ENCODE data around the gene SRA1.

DNA sequence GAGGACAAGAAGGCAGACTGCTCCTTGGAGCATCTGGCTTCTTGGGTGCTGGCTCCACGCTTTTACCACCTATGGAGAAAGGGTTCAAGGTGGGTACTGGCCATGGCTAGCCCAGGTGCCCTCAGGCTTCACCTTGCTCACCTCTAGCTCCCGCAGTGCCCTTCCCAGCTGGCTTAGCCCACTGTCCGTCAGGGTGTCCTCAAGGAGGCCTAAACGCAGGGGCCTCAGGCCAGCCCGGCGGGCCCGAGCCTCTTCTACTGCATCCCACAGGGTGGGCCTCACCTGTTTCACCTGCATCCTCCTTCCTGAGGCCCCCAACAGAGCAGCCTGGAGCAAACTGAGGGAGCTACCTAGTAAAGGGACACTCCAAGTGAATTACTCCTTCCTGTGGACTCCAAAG lies 16.4 kb upstream of the SRA1 start:
- TF ChIP-seq, protein P1, sequence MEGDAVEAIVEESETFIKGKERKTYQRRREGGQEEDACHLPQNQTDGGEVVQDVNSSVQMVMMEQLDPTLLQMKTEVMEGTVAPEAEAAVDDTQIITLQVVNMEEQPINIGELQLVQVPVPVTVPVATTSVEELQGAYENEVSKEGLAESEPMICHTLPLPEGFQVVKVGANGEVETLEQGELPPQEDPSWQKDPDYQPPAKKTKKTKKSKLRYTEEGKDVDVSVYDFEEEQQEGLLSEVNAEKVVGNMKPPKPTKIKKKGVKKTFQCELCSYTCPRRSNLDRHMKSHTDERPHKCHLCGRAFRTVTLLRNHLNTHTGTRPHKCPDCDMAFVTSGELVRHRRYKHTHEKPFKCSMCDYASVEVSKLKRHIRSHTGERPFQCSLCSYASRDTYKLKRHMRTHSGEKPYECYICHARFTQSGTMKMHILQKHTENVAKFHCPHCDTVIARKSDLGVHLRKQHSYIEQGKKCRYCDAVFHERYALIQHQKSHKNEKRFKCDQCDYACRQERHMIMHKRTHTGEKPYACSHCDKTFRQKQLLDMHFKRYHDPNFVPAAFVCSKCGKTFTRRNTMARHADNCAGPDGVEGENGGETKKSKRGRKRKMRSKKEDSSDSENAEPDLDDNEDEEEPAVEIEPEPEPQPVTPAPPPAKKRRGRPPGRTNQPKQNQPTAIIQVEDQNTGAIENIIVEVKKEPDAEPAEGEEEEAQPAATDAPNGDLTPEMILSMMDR (IDR thresholded peaks at IDR 0.05), result no peak
- TF ChIP-seq POLR2A (IDR thresholded peaks at IDR 0.05) (no peak), POLR2AphosphoS5 (IDR thresholded peaks at IDR 0.05) (no peak)
